AML-193 (cell line): ENCODE measurements around the gene DBN1.
A peak's percentile ranks its signal among the peaks of the same experiment; 100 is the strongest.

Source experiments
- DNase-seq, 2 experiments: peaks; one replicate each; lab custom pipeline; 2025; lab: John Stamatoyannopoulos, UW

The DBN1 gene

GRCh38 chr5:177455661-177456590 lies 17.5 kb downstream of the DBN1 start:
- peak; percentile 75 to 81 for DNase-seq

DNA sequence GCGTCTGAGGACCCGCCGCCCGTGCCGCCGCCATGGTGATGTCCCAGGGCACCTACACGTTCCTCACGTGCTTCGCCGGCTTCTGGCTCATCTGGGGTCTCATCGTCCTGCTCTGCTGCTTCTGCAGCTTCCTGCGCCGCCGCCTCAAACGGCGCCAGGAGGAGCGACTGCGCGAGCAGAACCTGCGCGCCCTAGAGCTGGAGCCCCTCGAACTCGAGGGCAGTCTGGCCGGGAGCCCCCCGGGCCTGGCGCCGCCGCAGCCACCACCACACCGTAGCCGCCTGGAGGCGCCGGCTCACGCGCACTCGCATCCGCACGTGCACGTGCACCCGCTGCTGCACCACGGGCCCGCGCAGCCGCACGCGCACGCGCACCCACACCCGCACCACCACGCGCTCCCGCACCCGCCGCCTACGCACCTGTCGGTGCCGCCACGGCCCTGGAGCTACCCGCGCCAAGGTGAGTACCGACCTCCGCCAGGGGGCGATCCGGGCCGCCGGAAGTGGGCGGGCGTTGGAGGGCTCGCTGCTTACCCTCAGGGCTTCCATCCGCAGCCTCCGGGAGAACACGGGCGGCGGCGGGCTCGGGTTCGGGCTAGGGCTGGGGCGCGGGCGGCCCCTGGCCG lies 18.3 kb downstream of the DBN1 start:
- DNase-seq, result no peak

- peak; percentile 79 to 80 for DNase-seq
Observed at GRCh38 chr5:177454397-177455035, 18.9 kb downstream of the DBN1 start.

DNA sequence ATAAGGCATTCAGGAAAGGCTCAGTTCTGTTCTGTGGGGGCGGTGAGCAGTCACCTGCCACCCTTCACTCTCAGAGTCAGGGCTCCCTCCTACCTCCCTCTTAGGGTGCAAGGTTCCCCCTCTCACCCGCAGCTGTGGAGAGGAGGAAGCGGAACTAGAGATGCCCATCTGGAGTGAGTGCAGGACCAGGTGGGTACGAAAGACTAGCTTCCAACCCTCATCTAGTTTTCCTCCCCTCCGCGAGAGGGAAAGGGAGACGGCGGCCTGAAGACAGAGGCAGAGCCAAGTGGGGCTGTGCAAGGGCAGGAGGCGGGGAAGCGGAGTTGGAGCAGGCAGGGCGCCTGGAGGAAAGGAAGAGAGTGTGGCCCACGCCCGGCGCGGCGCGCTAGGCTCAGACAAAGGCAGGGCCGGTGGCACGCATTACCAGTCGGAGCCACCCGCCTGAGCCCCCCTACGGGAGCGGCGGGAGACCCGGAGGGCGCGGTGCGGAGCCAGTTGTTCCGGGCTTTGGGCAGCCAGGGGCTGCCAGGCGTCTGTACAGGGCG lies 19.5 kb downstream of the DBN1 start:
- DNase-seq, result peak in 1 of 2 experiments; percentile 32

DNA sequence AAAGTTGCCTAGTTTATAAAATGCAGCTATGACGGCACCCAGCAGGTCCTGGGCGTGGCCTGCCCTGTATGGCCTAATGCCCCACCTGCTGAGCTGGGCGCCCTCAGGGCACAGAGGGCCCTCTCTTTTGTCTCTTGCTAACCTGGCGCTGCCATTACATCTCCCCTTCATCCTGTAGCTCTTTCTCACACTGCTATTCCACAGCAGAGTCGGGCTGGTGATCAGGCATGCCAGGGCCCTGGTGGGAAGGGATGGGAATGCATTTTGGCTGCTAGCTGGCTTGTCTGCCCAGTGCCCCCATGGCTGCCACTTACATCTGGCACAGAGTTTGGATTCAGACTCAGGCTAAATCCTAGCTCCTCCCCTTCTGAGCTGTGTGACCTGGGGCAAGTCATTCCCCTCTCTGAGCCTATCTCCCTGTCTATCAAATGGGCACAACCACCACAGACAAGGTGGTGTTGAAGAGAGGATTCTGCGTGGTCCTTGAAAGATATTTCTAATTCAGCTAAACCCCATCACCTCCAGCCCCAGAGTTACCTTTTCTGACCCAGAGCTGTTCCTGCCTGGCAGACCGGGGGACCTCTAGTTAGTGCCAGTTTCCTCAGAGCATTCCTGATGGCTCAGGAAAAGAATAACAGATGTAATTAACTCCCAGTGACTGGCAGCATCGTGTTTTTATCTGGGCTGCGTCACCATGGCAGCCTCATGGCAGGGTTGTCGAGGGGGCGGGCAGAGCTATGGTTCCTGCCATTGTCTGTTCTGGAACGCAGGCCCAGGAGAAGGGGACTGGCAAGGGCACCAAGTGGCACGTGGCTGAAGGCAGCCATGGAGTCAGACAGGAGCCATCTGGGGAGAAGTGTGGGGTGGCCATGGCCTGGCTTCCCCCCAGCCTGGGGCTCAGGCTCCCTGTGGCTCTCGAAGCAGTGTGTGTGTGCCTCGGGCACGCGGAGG lies 20.5 kb downstream of the DBN1 start:
- no peak for DNase-seq

DNA sequence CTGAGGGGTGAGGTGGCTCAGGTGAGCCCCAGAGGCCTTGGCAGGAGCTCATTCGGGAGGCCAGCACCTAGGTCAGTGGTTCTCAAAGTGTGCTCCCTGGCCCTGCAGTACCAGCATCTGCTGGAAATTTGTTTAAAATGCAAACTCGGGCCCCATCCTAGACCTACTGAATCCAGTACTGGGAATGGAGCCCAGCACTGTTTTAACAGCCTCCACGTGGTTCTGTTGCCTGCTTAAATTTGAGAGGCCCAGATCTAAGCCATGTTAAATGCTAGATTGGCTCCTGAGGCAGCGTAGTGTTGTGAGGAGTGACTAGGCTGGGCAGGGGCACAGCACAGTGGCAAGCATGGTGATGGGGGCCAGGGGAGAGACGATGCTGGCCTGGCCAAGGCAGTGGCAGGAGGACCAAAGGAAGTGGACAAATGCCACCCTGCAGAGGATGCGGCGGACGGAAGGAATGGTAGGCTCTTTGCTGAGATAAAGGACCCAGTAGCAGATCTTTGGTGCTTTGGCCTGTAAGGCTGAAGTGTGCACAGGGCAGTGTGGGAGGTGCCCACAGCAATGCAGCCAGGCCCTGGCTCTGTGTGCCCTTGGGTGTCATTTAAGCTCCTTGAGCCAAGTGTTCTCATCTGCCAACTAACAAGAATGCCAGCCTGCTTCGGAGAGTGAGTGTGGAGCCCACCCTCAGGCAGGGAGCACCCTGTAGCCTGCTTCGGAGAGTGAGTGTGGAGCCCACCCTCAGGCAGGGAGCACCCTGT lies 22.6 kb downstream of the DBN1 start:
- DNase-seq, result no peak

- no peak for DNase-seq
Observed at GRCh38 chr5:177449140-177450061, 24.0 kb downstream of the DBN1 start.

- DNase-seq, result no peak
Observed at GRCh38 chr5:177448244-177448950, 25.0 kb downstream of the DBN1 start.

GRCh38 chr5:177447611-177448243 lies 25.7 kb downstream of the DBN1 start:
- peak; percentile 40 to 55 for DNase-seq

- peak in 1 of 2 experiments; percentile 15 for DNase-seq
Observed at GRCh38 chr5:177447066-177447610, 26.3 kb downstream of the DBN1 start.

DNA sequence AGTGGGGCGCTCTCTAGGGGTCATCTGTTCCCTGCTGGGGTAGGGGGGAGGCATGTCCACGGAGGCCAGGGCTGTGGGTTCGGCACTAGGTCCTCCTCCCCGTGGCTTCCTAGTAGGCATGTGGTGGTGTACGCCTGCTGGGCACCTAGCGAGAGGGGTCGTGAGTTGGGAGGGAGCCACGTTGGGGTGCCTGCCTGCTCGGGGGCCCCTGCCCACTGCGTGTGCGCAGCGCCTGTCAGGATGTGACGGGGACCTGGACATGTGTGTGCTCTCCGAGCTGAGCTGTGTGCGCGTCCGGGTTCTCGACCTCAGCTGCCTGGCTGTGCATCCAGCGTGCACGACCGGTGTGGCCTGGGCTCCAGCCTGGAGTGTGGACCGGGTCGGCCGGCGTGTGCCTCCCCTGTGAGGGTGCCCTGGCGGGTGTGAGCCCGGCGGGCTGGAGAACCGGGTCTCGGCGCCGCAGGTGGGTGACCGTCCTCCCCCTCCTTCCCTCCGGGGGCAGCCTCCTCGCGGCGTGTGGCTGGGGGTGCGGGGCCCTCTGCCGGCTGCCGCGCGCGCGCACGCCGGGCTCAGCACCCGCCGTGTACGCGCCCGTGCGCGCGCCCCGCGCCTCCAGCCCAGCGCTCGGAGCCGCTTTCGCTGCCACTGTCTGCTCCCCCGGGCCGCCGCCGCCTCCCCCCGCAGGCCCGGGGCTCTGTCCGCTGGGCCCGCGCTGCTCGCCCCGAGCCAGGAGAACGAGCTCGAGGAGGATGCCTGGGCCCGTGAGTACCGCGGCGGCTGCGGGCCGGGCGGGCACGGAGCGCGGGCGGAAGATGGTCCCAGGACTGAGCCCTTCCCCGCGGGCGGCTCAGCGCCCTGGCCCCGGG lies 27.0 kb downstream of the DBN1 start, which contains the start of gene PRR7:
Gene PRR7 (plus strand): TSS at position 615 of the 866 bp plus-strand sequence. CDS start 8,254 bp downstream, outside the sequence.
- peak; percentile 46 to 66 for DNase-seq

DNA sequence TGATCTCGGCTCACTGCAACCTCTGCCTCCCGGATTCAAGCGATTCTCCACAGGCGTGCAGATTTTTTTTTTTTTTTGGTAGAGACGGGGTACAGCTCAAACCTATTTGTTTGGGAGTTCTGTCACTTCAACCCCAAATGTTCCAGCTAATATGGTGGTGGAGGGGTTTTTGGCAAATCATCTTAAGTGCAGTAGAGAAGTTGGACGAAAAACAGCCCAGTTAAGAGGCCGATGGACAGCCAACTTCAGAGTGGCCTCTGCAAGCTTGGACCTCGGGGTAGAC lies 27.6 kb downstream of the DBN1 start:
- no peak for DNase-seq

DNA sequence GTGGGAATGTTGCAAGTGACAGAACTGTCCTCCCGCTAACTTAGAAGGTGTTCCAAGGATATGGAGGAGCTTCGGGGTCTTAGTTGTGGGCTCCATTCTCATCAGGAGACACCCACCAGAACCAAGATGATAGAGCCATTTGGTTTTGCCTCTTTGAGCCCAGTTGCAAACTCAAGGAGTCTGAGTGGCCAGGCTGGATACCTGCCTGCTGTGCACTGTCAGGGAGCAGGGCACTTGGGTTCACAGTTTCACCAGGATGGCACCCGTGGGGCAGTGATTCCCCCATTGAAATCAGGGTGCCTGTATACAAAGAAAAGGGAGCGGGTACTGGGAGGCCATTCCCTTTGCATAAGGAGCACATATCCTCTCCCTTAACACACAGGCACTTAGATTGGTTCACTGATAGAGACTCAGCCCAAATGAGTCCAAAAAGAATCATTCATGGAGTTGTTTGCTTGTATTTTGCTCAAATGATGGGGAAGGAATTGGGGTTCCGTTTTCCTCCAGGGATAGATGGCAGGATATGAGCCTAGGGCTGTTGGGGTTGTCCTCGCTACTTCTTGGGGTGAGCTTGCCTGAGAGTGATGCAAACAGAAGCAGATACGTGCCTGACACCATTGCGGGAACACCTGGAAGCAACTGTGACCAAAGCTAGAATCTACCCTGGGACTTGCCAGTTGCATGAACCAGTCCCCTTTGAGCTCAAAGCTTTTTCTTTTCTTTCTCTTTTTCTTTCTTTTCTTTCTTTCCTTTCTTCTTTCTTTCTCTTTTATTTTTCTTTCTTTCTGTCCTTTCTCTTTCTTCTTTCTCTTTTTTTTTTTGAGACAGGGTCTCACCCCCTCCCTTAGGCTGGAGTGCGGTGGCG lies 28.1 kb downstream of the DBN1 start:
- DNase-seq, result no peak

DNA sequence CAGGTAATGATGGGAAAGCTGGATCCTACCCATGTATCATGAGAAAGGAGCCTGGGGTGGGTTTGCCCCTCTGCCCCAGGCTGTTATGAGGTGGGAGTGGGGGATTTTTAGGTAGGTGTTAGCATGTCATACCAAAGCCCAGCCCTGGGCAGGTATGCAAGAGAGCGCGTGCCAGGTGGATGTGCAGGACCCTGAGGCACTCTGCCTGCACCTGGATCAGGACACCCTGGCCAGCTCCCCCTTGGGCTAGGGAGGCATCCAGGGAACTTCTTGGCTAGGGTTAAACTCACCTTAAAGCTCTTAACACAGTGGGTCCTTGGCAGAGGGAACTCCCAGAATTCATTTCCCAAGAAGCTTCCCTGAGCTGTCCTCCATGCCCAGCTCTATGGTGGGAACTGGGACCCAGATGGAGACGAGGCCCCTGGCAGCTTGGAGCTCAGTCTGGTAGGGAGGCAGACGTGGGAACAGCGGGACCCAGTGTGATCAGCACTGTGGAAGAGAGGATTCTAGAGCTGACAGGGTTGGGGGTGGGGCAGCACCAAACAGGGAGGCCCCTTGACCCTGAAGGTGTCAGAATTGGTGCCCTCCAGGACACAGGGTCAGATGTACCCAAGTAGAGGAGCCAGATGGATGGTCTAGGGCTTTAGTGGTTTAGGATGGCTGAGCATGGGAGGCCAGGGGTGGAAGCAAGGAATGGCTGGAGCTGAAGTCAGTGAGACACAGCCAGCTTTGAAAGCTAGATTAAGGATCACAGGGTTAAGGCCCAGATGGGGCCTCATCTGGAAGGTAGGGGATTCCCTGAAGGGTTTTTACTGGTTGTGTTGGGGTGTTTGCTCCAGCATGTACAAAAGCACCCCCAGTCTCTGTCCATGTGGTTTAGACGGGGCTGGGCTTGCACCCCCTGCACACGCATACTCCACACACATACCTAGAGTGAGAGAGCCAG lies 29.1 kb downstream of the DBN1 start:
- no peak for DNase-seq
